Calu3 (cell line): Measurements from ENCODE around the gene BICDL2. TPM values are rescaled to one million over a fixed set of nuclear protein-coding genes. Genes with fewer than 3 reads are reported as not detected.
A peak's percentile ranks its signal among the peaks of the same experiment; 100 is the strongest.

Experiments
- BruUV-seq: library from RNA; stranded (reverse); fragments of 400-500 nt; replicated peaks from 2 replicates; lab custom pipeline; 2021; lab: Mats Ljungman, UMichigan
- CTCF ChIA-PET: fragments of 300-600 bp; sonication (Branson Sonifier 250); formaldehyde crosslinking; loops from one replicate; lab custom pipeline; 2022; ENCODE audit warnings: antibody characterized with exemption; lab: Charles Lee
- DNase-seq: peaks from one replicate; pipeline ENCODE4 v3.0.0; 2022
- H3K27ac Mint-ChIP-seq: one replicate; pipeline ENCODE4 v1.8.0; 2022; ENCODE audit warnings: mixed read lengths; ENCODE audit not compliant: unreplicated experiment
- H3K27me3 Mint-ChIP-seq: one replicate; pipeline ENCODE4 v1.8.0; 2022; ENCODE audit warnings: mixed read lengths; ENCODE audit not compliant: unreplicated experiment
- H3K36me3 Mint-ChIP-seq: one replicate; pipeline ENCODE4 v1.8.0; 2022; ENCODE audit warnings: mild to moderate bottlenecking, moderate library complexity, mixed read lengths; ENCODE audit not compliant: insufficient read depth, unreplicated experiment
- H3K4me1 Mint-ChIP-seq: one replicate; pipeline ENCODE4 v1.8.0; 2022; ENCODE audit warnings: mild to moderate bottlenecking, low read depth, mixed read lengths; ENCODE audit not compliant: unreplicated experiment
- H3K4me3 Mint-ChIP-seq: one replicate; pipeline ENCODE4 v1.8.0; 2022; ENCODE audit warnings: mild to moderate bottlenecking, low read depth, moderate library complexity, mixed read lengths; ENCODE audit not compliant: unreplicated experiment
- H3K9me3 Mint-ChIP-seq: one replicate; pipeline ENCODE4 v1.8.0; 2022; ENCODE audit warnings: low read depth, mixed read lengths; ENCODE audit not compliant: unreplicated experiment
- intact Hi-C: fragments of 100-400 bp; cut with micrococcal nuclease; formaldehyde crosslinking; loops from one replicate; pipeline ENCODE4 v1.10.0; 2022; ENCODE audit not compliant: unreplicated experiment
- total RNA-seq: library from RNA; stranded (reverse); gene quantifications from 2 replicates; pipeline ENCODE4 v1.2.3, GENCODE V29; 2022
- TF ChIP-seq, protein P1 (sequence below): fragments of 200-600 bp; IDR thresholded peaks from one replicate; pipeline ENCODE4 v1.8.0; 2022; ENCODE audit warnings: antibody characterized with exemption; ENCODE audit not compliant: unreplicated experiment

BICDL2 gene
- total RNA-seq, 1 experiment from 2014 or later, result 59.4 TPM

DNA sequence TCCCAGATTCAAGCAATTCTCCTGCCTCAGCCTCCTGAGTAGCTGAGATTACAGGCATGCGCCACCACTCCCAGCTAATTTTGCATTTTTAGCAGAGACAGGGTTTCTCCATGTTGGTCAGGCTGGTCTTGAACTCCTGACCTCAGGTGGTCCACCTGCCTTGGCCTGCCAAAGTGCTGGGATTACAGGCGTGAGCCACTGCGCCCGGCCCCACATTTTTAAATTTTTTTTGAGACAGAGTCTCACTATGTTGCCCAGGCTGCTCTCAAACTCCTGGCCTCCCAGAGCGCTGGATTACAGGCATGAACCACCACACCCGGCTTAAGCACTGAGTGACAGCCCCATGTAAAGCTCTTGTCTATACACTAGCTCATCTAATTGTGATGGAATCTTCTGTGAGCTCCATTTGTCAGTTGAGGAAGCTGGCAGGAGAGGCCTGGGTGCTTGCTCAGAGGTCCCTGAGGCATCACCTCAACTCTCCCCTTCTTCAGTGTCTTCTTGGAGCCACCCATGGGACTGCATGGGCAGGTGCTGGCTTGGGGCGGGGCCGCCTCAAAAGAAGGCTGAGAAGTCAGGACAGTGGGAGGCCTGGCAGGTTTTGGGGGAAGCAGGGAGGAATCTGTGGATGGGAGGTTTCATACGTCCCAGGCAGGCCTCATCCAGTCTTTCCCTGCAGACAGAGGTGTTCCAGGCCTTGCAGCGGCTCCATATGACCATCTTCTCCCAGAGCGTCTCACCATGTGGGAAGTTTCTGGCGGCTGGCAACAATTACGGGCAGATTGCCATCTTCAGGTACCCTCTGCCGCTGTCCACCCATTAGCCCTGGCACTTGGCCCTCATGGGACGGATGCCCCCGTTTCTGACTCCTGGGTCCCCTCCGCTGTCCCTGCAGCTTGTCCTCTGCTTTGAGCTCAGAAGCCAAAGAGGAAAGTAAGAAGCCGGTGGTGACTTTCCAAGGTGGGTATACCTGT, 11.4 kb downstream of the BICDL2 start:
- peak overlapping the region; percentile 63 for H3K27ac Mint-ChIP-seq
- intact Hi-C loops, result no loop called here
- H3K4me3 Mint-ChIP-seq, result peak overlapping the region; percentile 20
- peaks cover 22% of the 10 kb centered on the region for H3K4me1 Mint-ChIP-seq
- TF ChIP-seq, protein P1, sequence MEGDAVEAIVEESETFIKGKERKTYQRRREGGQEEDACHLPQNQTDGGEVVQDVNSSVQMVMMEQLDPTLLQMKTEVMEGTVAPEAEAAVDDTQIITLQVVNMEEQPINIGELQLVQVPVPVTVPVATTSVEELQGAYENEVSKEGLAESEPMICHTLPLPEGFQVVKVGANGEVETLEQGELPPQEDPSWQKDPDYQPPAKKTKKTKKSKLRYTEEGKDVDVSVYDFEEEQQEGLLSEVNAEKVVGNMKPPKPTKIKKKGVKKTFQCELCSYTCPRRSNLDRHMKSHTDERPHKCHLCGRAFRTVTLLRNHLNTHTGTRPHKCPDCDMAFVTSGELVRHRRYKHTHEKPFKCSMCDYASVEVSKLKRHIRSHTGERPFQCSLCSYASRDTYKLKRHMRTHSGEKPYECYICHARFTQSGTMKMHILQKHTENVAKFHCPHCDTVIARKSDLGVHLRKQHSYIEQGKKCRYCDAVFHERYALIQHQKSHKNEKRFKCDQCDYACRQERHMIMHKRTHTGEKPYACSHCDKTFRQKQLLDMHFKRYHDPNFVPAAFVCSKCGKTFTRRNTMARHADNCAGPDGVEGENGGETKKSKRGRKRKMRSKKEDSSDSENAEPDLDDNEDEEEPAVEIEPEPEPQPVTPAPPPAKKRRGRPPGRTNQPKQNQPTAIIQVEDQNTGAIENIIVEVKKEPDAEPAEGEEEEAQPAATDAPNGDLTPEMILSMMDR, result no peak
- H3K36me3 Mint-ChIP-seq, result peaks cover 100% of the 10 kb centered on the region
- no TSS peak for BruUV-seq
- H3K9me3 Mint-ChIP-seq, result no peaks in the 10 kb centered on the region
- DNase-seq, result no peak
- no peaks in the 10 kb centered on the region for H3K27me3 Mint-ChIP-seq
- CTCF ChIA-PET, result interaction anchor here (0.6 to 7.8 kb wide), 3 partner anchors 9 to 18 kb away, joined by 4 to 126 read pairs (median 6); no protein-coding TSS in a partner anchor

DNA sequence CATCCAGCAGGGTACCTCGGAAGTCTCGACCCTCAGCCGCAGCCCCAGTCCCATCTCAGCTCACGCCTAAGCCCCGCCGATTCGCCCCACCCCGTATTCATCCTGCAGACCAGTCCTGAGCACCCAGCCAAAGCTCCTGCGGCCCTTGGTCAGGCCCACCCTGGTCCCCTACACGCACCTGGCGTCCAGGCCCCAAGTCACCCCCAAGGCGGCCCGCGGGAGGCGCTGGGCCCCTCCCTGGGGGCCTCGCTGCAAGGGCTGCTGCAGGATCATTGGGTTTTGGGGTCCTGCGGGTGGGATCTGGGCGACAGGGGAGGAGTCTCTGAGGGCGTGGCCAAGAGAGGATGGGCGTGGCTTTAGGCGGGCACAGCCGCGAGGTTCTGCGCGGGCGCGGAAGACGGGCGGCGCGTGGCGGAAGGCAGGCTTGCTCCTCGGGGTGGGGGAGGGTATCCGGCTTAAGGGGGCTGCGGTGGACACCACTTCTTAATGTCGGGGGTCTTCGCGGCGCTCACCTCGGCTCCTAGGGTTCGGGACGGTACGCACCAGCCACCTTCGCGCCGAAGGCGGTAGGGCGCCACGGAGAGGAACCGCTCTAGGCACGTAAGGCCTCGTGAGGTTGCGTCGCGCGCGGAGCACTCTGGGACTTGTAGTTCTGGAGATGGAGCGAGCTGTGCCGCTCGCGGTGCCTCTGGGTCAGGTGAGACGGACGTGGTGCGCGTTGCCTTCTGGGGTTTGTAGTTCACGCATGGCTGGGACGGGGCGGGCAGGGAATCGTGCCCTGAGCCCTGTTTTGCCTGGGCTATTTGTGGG, 12.9 kb downstream of the BICDL2 start, which contains the start of the genes HCFC1R1 and THOC6:
HCFC1R1 (minus strand) TSS at position 274 of the 810 bp plus-strand sequence; CDS start at position 273, 1 bp downstream.
THOC6 (plus strand) TSS at position 367 of the 810 bp plus-strand sequence; CDS start at position 659, 292 bp downstream.
- no peaks in the 10 kb centered on the region for H3K27me3 Mint-ChIP-seq
- no TSS peak for BruUV-seq
- TF ChIP-seq, protein P1, result no peak
- CTCF ChIA-PET, result interaction anchor here (0.6 to 7.8 kb wide), 4 partner anchors 7 to 1269 kb away, joined by 3 to 126 read pairs (median 22); no protein-coding TSS in a partner anchor
- peak; percentile 97 for DNase-seq
- intact Hi-C loops, result no loop called here
- peaks cover 30% of the 10 kb centered on the region for H3K4me1 Mint-ChIP-seq
- no peaks in the 10 kb centered on the region for H3K9me3 Mint-ChIP-seq
- H3K36me3 Mint-ChIP-seq, result peaks cover 93% of the 10 kb centered on the region
- H3K4me3 Mint-ChIP-seq, result peak within 1 kb of the TSS; percentile 80
- H3K27ac Mint-ChIP-seq, result peak within 1 kb of the TSS; percentile 89

DNA sequence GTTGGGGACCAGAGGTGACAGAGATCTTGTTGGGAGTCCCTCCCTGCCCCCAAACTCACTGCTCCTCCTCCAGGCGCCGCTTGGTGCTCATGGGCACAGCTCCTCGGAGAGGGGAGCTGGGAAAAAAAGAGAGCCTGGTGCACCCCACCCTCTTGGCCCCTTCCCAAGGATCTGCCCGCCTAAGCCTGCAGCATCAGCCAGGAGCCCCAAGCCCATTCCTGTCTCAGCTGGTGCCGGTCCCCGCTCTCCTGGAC, 13.4 kb downstream of the BICDL2 start:
- no TSS peak for BruUV-seq
- DNase-seq, result peak; percentile 82
- Mint-ChIP-seq H3K4me1 (peaks cover 30% of the 10 kb centered on the region), H3K27me3 (no peaks in the 10 kb centered on the region), H3K36me3 (peaks cover 88% of the 10 kb centered on the region), H3K27ac (peak overlapping the region; percentile 89), H3K4me3 (peak overlapping the region; percentile 80), H3K9me3 (no peaks in the 10 kb centered on the region)
- TF ChIP-seq, protein P1, result no peak
- intact Hi-C loops, result no loop called here
- CTCF ChIA-PET, result interaction anchor here (0.6 to 7.8 kb wide), 3 partner anchors 8 to 1269 kb away, joined by 3 to 126 read pairs (median 40); no protein-coding TSS in a partner anchor
